Osteocyte (in vitro differentiated cells): ENCODE measurements around the gene PADI4. TPM values are rescaled to one million over a fixed set of nuclear protein-coding genes. Genes with fewer than 3 reads are reported as not detected.
"Not testable (repeated sequence)": the region's sequence is repeated elsewhere in the genome, so short reads cannot be mapped to it uniquely, and the experiment has no call there.

Experiments
- DNase-seq: peaks from one replicate; pipeline ENCODE4 v3.0.0; 2021; ENCODE audit warnings: mixed read lengths; ENCODE audit not compliant: unreplicated experiment; ENCODE audit errors: extremely low spot score
- H3K27ac Mint-ChIP-seq: one replicate; pipeline ENCODE4 v1.8.0; 2021; ENCODE audit warnings: mild to moderate bottlenecking, mixed read lengths; ENCODE audit not compliant: unreplicated experiment
- H3K27me3 Mint-ChIP-seq: one replicate; pipeline ENCODE4 v1.8.0; 2021; ENCODE audit warnings: mixed read lengths; ENCODE audit not compliant: unreplicated experiment
- H3K36me3 Mint-ChIP-seq: one replicate; pipeline ENCODE4 v1.8.0; 2021; ENCODE audit warnings: mixed read lengths; ENCODE audit not compliant: unreplicated experiment
- H3K4me1 Mint-ChIP-seq: one replicate; pipeline ENCODE4 v1.8.0; 2021; ENCODE audit warnings: mixed read lengths; ENCODE audit not compliant: unreplicated experiment
- H3K4me3 Mint-ChIP-seq: one replicate; pipeline ENCODE4 v1.8.0; 2021; ENCODE audit warnings: mild to moderate bottlenecking, moderate library complexity, mixed read lengths; ENCODE audit not compliant: unreplicated experiment
- H3K9me3 Mint-ChIP-seq: one replicate; pipeline ENCODE4 v1.8.0; 2021; ENCODE audit warnings: mixed read lengths; ENCODE audit not compliant: unreplicated experiment
- total RNA-seq: library from RNA; stranded (reverse); gene quantifications from 2 replicates; pipeline ENCODE4 v1.2.1, GENCODE V29; 2021
- TF ChIP-seq, protein P1 (sequence below): fragments of 200-600 bp; sonication (generic); IDR thresholded peaks from 2 replicates; pipeline ENCODE4 v1.5.0; 2021; ENCODE audit warnings: antibody characterized with exemption, mild to moderate bottlenecking, moderate library complexity

Gene PADI4
- total RNA-seq, 1 donor from 2014 or later = not detected

- no peak overlapping the region for H3K4me3 Mint-ChIP-seq
- TF ChIP-seq, protein P1, sequence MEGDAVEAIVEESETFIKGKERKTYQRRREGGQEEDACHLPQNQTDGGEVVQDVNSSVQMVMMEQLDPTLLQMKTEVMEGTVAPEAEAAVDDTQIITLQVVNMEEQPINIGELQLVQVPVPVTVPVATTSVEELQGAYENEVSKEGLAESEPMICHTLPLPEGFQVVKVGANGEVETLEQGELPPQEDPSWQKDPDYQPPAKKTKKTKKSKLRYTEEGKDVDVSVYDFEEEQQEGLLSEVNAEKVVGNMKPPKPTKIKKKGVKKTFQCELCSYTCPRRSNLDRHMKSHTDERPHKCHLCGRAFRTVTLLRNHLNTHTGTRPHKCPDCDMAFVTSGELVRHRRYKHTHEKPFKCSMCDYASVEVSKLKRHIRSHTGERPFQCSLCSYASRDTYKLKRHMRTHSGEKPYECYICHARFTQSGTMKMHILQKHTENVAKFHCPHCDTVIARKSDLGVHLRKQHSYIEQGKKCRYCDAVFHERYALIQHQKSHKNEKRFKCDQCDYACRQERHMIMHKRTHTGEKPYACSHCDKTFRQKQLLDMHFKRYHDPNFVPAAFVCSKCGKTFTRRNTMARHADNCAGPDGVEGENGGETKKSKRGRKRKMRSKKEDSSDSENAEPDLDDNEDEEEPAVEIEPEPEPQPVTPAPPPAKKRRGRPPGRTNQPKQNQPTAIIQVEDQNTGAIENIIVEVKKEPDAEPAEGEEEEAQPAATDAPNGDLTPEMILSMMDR = no peak
- peaks cover 2% of the 10 kb centered on the region for H3K36me3 Mint-ChIP-seq
- no peaks in the 10 kb centered on the region for H3K27me3 Mint-ChIP-seq
- H3K4me1 Mint-ChIP-seq = peaks cover 11% of the 10 kb centered on the region
- no peak overlapping the region for H3K27ac Mint-ChIP-seq
- no peak for DNase-seq
- H3K9me3 Mint-ChIP-seq = no peaks in the 10 kb centered on the region
Measured at GRCh38 chr1:17401841-17402240, 93.8 kb downstream of the PADI4 start.

DNA sequence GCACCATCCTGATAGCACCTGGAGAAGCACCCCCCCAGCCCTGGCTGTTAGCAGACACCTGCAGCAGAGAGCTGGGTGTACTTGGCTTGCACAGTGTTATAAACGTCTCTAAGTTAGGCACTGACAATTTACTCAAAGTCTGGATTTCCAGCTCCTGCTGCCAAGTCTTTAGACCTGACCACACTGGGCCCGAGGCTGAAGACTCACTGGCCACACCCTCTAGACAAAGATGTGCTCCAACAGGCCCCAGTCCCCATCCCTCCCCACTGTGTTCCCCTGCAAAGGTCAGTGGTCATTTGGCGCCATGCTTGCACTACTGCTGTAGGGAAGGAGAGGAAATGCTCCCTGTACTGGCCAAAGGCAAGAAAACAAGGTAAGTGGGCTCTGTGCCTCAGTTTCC, 95.1 kb downstream of the PADI4 start:
- no peak overlapping the region for H3K4me3 Mint-ChIP-seq
- H3K27me3 Mint-ChIP-seq = no peaks in the 10 kb centered on the region
- H3K36me3 Mint-ChIP-seq = peaks cover 13% of the 10 kb centered on the region
- TF ChIP-seq, protein P1 = no peak
- no peaks in the 10 kb centered on the region for H3K9me3 Mint-ChIP-seq
- no peak for DNase-seq
- H3K4me1 Mint-ChIP-seq = peaks cover 13% of the 10 kb centered on the region
- H3K27ac Mint-ChIP-seq = no peak overlapping the region

- Mint-ChIP-seq H3K4me1 (peaks cover 13% of the 10 kb centered on the region), H3K27ac (no peak overlapping the region), H3K9me3 (no peaks in the 10 kb centered on the region), H3K36me3 (peaks cover 22% of the 10 kb centered on the region), H3K4me3 (no peak overlapping the region), H3K27me3 (no peaks in the 10 kb centered on the region)
- TF ChIP-seq, protein P1 = no peak
- no peak for DNase-seq
Measured at GRCh38 chr1:17404034-17404684, 96.2 kb downstream of the PADI4 start.

GRCh38 chr1:17404820-17405219, 96.8 kb downstream of the PADI4 start:
- H3K4me3 Mint-ChIP-seq = no peak overlapping the region
- TF ChIP-seq, protein P1 = no peak
- no peak for DNase-seq
- peaks cover 13% of the 10 kb centered on the region for H3K4me1 Mint-ChIP-seq
- no peaks in the 10 kb centered on the region for H3K9me3 Mint-ChIP-seq
- H3K27ac Mint-ChIP-seq = no peak overlapping the region
- peaks cover 29% of the 10 kb centered on the region for H3K36me3 Mint-ChIP-seq
- H3K27me3 Mint-ChIP-seq = no peaks in the 10 kb centered on the region

- Mint-ChIP-seq H3K9me3 (no peaks in the 10 kb centered on the region), H3K27me3 (no peaks in the 10 kb centered on the region), H3K4me3 (no peak overlapping the region), H3K4me1 (peaks cover 13% of the 10 kb centered on the region), H3K36me3 (peaks cover 38% of the 10 kb centered on the region), H3K27ac (no peak overlapping the region)
- peak; percentile 89 for DNase-seq
- TF ChIP-seq, protein P1 = peak; percentile 88
Measured at GRCh38 chr1:17405898-17406759, 98.1 kb downstream of the PADI4 start.

GRCh38 chr1:17406760-17407475, 98.9 kb downstream of the PADI4 start:
- H3K27ac Mint-ChIP-seq, H3K9me3 Mint-ChIP-seq, H3K27me3 Mint-ChIP-seq, DNase-seq, H3K4me3 Mint-ChIP-seq: not testable (repeated sequence)
- Mint-ChIP-seq H3K4me1 (peaks cover 13% of the 10 kb centered on the region), H3K36me3 (peaks cover 38% of the 10 kb centered on the region)
